ENCODE data around the gene BEST4. TPM values are rescaled to one million over a fixed set of nuclear protein-coding genes. Genes with fewer than 3 reads are reported as not detected.

Gene BEST4
- polyA plus RNA-seq, 1 donor from 2014 or later: not detected

DNA sequence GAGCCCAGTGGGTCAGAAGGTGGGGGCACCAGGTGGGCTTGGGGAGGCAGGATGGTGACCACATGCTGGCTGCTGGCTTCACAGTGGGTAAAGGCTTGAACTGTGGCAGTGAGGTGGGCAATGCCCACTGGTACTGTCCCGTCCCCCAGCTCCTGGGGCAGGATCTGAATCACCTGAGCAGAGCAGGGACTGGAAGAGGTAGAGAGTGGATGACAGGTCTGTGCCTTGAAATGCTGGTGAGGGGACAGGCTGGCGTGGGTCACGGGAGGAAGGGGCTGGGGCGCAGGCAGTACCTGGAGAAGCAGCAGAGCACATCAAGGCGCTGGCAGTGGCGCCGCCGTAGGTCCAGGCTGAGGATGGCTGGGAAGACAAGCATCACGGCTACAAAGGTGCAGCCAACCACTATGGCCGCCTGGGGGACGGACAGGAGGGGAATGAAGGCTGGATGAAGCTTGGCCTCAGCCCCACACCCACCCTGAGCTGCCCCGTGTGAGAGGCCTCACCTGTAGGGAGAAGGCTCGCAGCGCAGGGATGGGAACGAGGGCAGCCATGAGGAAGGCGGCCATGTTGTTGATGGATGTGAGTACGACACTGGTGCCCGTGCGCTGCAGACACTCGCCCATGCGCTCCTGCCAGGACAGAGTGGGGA, 40.2 kb upstream of the BEST4 start:
- Histone ChIP-seq H3K4me2 (ENCODE audit: low read length) (no peak overlapping the region), H3F3A (ENCODE audit: insufficient read depth, low read length, poor library complexity, severe bottlenecking) (no peaks in the 10 kb centered on the region), H3K36me3 (ENCODE audit: insufficient read depth, low read length) (no peaks in the 10 kb centered on the region), H2AFZ (ENCODE audit: low read depth, low read length) (no peak overlapping the region), H3K4me3 (ENCODE audit: low read length) (no peak overlapping the region), H4K20me1 (ENCODE audit: insufficient read depth) (no peaks in the 10 kb centered on the region), H3K9me3 (ENCODE audit: low read length) (no peaks in the 10 kb centered on the region), H3K27me3 (ENCODE audit: insufficient read depth, low read depth, low read length) (no peaks in the 10 kb centered on the region), H3K79me2 (replicated peaks; ENCODE audit: insufficient read depth, low read length) (no peaks in the 10 kb centered on the region), H3K27ac (ENCODE audit: low read length) (no peak overlapping the region), H3K9me2 (ENCODE audit: insufficient read depth, low read length) (no peaks in the 10 kb centered on the region), H3K9ac (ENCODE audit: low read length) (no peak overlapping the region)
- TF ChIP-seq MXI1 (conservative IDR thresholded peaks at IDR 0.05; ENCODE audit: poor library complexity, severe bottlenecking): no peak
- no peak for TF ChIP-seq SMC3 (conservative IDR thresholded peaks at IDR 0.05; ENCODE audit: poor library complexity)
- TF ChIP-seq TAF1 (IDR thresholded peaks at IDR 0.05; ENCODE audit: low read depth): no peak
- TF ChIP-seq POLR2AphosphoS5 (IDR thresholded peaks at IDR 0.05): no peak
- no peak for TF ChIP-seq EP300 (conservative IDR thresholded peaks at IDR 0.05; ENCODE audit: poor library complexity, severe bottlenecking)
- TF ChIP-seq, protein P1, sequence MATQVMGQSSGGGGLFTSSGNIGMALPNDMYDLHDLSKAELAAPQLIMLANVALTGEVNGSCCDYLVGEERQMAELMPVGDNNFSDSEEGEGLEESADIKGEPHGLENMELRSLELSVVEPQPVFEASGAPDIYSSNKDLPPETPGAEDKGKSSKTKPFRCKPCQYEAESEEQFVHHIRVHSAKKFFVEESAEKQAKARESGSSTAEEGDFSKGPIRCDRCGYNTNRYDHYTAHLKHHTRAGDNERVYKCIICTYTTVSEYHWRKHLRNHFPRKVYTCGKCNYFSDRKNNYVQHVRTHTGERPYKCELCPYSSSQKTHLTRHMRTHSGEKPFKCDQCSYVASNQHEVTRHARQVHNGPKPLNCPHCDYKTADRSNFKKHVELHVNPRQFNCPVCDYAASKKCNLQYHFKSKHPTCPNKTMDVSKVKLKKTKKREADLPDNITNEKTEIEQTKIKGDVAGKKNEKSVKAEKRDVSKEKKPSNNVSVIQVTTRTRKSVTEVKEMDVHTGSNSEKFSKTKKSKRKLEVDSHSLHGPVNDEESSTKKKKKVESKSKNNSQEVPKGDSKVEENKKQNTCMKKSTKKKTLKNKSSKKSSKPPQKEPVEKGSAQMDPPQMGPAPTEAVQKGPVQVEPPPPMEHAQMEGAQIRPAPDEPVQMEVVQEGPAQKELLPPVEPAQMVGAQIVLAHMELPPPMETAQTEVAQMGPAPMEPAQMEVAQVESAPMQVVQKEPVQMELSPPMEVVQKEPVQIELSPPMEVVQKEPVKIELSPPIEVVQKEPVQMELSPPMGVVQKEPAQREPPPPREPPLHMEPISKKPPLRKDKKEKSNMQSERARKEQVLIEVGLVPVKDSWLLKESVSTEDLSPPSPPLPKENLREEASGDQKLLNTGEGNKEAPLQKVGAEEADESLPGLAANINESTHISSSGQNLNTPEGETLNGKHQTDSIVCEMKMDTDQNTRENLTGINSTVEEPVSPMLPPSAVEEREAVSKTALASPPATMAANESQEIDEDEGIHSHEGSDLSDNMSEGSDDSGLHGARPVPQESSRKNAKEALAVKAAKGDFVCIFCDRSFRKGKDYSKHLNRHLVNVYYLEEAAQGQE (IDR thresholded peaks at IDR 0.05; ENCODE audit: borderline replicate concordance): no peak
- TF ChIP-seq, protein P2, sequence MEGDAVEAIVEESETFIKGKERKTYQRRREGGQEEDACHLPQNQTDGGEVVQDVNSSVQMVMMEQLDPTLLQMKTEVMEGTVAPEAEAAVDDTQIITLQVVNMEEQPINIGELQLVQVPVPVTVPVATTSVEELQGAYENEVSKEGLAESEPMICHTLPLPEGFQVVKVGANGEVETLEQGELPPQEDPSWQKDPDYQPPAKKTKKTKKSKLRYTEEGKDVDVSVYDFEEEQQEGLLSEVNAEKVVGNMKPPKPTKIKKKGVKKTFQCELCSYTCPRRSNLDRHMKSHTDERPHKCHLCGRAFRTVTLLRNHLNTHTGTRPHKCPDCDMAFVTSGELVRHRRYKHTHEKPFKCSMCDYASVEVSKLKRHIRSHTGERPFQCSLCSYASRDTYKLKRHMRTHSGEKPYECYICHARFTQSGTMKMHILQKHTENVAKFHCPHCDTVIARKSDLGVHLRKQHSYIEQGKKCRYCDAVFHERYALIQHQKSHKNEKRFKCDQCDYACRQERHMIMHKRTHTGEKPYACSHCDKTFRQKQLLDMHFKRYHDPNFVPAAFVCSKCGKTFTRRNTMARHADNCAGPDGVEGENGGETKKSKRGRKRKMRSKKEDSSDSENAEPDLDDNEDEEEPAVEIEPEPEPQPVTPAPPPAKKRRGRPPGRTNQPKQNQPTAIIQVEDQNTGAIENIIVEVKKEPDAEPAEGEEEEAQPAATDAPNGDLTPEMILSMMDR (IDR thresholded peaks at IDR 0.05; ENCODE audit: poor library complexity, severe bottlenecking): no peak
- TF ChIP-seq RAD21 (conservative IDR thresholded peaks at IDR 0.05): no peak
- TF ChIP-seq EZH2 (IDR thresholded peaks at IDR 0.05; ENCODE audit: borderline replicate concordance, insufficient read depth, low read length, poor library complexity, severe bottlenecking): no peak

DNA sequence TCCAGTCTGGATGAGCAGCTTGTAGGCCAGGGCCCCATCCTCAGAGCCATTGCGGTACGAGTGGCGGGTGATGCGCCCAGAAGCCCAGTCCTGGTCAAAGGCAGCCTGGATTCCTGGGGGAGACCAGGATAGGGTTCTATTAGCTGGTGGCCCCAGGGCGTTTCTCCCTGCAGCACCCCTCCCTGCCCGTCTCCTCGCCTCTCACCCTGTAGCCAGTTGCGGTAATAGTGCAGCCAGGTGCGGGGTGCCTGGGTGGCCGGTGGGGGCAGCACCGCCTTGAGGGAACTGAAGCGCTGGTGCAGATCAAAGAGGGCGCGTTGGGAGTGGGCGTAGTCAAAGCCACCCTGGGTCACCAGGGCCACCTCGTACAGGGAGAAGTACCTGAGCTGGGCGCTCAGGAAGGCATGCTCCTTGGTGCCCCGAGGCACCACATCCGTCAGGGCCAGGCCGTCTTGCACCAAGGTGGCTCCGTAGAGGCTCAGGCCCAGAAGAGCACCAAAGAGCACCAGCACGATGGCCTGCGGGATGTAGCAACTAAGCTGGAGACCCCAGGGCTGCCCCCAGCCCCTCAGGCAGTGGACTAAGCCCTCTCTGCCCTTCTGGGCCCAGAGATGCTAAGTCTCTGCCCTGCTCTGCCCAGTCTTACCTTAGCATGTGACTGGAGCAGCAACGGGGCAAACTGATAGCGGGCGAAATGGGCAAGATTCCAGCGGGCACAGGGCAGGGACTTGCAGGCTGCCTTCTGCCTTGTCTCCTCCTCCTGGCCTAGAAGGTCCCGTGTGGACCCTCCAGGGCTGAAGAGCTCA, 39.4 kb upstream of the BEST4 start:
- no peaks in the 10 kb centered on the region for H3K36me3 ChIP-seq (ENCODE audit: insufficient read depth, low read length)
- no peaks in the 10 kb centered on the region for H3K9me2 ChIP-seq (ENCODE audit: insufficient read depth, low read length)
- H3K4me3 ChIP-seq (ENCODE audit: low read length): no peak overlapping the region
- H4K20me1 ChIP-seq (ENCODE audit: insufficient read depth): no peaks in the 10 kb centered on the region
- H2AFZ ChIP-seq (ENCODE audit: low read depth, low read length): no peak overlapping the region
- no peak overlapping the region for H3K27ac ChIP-seq (ENCODE audit: low read length)
- TF ChIP-seq TAF1 (IDR thresholded peaks at IDR 0.05; ENCODE audit: low read depth) (no peak), EZH2 (IDR thresholded peaks at IDR 0.05; ENCODE audit: borderline replicate concordance, insufficient read depth, low read length, poor library complexity, severe bottlenecking) (no peak), EP300 (conservative IDR thresholded peaks at IDR 0.05; ENCODE audit: poor library complexity, severe bottlenecking) (no peak), SMC3 (conservative IDR thresholded peaks at IDR 0.05; ENCODE audit: poor library complexity) (no peak), MXI1 (conservative IDR thresholded peaks at IDR 0.05; ENCODE audit: poor library complexity, severe bottlenecking) (no peak), POLR2AphosphoS5 (IDR thresholded peaks at IDR 0.05) (no peak), RAD21 (conservative IDR thresholded peaks at IDR 0.05) (no peak)
- TF ChIP-seq, protein P1 (IDR thresholded peaks at IDR 0.05; ENCODE audit: borderline replicate concordance): no peak
- TF ChIP-seq, protein P2 (IDR thresholded peaks at IDR 0.05; ENCODE audit: poor library complexity, severe bottlenecking): no peak
- no peaks in the 10 kb centered on the region for H3K27me3 ChIP-seq (ENCODE audit: insufficient read depth, low read depth, low read length)
- H3K4me2 ChIP-seq (ENCODE audit: low read length): no peak overlapping the region
- H3K9me3 ChIP-seq (ENCODE audit: low read length): no peaks in the 10 kb centered on the region
- no peaks in the 10 kb centered on the region for H3K79me2 ChIP-seq (replicated peaks; ENCODE audit: insufficient read depth, low read length)
- no peak overlapping the region for H3K9ac ChIP-seq (ENCODE audit: low read length)
- no peaks in the 10 kb centered on the region for H3F3A ChIP-seq (ENCODE audit: insufficient read depth, low read length, poor library complexity, severe bottlenecking)

Measured in neural cell (in vitro differentiated cells).